Neural progenitor cell (in vitro differentiated cells): Measurements from ENCODE around the gene UBAP1L.

ENCODE experiments used
- CTCF ChIP-seq: fragments of 200-600 bp; sonication (generic); IDR thresholded peaks from 2 replicates; pipeline ENCODE4 v1.5.1; 2017; ENCODE audit warnings: antibody characterized with exemption, mild to moderate bottlenecking
- EZH2 ChIP-seq: fragments of 200-600 bp; sonication (generic); IDR thresholded peaks from 2 replicates; pipeline ENCODE4 v1.6.1; 2017; ENCODE audit warnings: antibody characterized with exemption, mild to moderate bottlenecking, moderate library complexity

- TF ChIP-seq CTCF (no peak), EZH2 (no peak)
Measured at GRCh38 chr15:65071381-65071811, 43.6 kb downstream of the UBAP1L start.
